WTC11 (cell line): Measurements from ENCODE around the gene PTK6. TPM values are rescaled to one million over a fixed set of nuclear protein-coding genes. Genes with fewer than 3 reads are reported as not detected.

Experiments used
- ATAC-seq: fragments of 200-7000 bp; cut with Tn5 transposase; 2 replicates; pipeline ENCODE4 v1.10.0; 2021; ENCODE audit warnings: mild to moderate bottlenecking, moderate library complexity
- CTCF ChIA-PET: fragments of 300-600 bp; sonication (Branson Sonifier 250); formaldehyde crosslinking; loops from one replicate; lab custom pipeline; 2021; ENCODE audit warnings: antibody characterized with exemption; lab: Charles Lee
- POLR2A ChIA-PET: fragments of 350-600 bp; sonication (Branson Sonifier 250); formaldehyde crosslinking; loops from one replicate; lab custom pipeline; 2021; ENCODE audit warnings: antibody characterized with exemption; lab: Charles Lee
- DNase-seq: peaks from one replicate; pipeline ENCODE4 v3.0.0; 2021; ENCODE audit warnings: low spot score
- H3K27ac Mint-ChIP-seq: 2 replicates; pipeline ENCODE4 v1.8.0; 2021; ENCODE audit warnings: mixed read lengths
- H3K27me3 Mint-ChIP-seq: 2 replicates; pipeline ENCODE4 v1.8.0; 2021; ENCODE audit warnings: low read depth, mild to moderate bottlenecking, moderate library complexity, mixed read lengths
- H3K36me3 Mint-ChIP-seq: 2 replicates; pipeline ENCODE4 v1.8.0; 2021; ENCODE audit warnings: mixed read lengths
- H3K4me1 Mint-ChIP-seq: 2 replicates; pipeline ENCODE4 v1.8.0; 2022; ENCODE audit warnings: mixed read lengths
- H3K4me3 Mint-ChIP-seq: 2 replicates; pipeline ENCODE4 v1.8.0; 2021; ENCODE audit warnings: mild to moderate bottlenecking, moderate library complexity, mixed read lengths
- H3K9me3 Mint-ChIP-seq: 2 replicates; pipeline ENCODE4 v1.8.0; 2021; ENCODE audit warnings: mixed read lengths
- EMX1 ChIP-seq: fragments of 250-450 bp; sonication (Bioruptor Pico); IDR thresholded peaks from 2 replicates; pipeline ENCODE4 v1.8.0; 2021; ENCODE audit warnings: mild to moderate bottlenecking
- GRHL2 ChIP-seq: fragments of 250-450 bp; sonication (Bioruptor Pico); IDR thresholded peaks from 2 replicates; pipeline ENCODE4 v1.8.0; 2022; ENCODE audit warnings: mild to moderate bottlenecking, moderate library complexity; ENCODE audit not compliant: insufficient replicate concordance, severe bottlenecking
- KAT7 ChIP-seq: sonication (generic); formaldehyde crosslinking; IDR thresholded peaks from 2 replicates; pipeline ENCODE4 v1.8.1; 2023; ENCODE audit warnings: missing genetic modification reagents, mild to moderate bottlenecking, borderline replicate concordance
- OVOL2 ChIP-seq: fragments of 250-450 bp; sonication (Bioruptor Pico); IDR thresholded peaks from 2 replicates; pipeline ENCODE4 v1.9.0; 2021; ENCODE audit warnings: mild to moderate bottlenecking, borderline replicate concordance
- SOX15 ChIP-seq: fragments of 250-450 bp; sonication (Bioruptor Pico); IDR thresholded peaks from 2 replicates; pipeline ENCODE4 v1.9.0; 2021; ENCODE audit warnings: mild to moderate bottlenecking
- ZNF219 ChIP-seq: sonication (generic); formaldehyde crosslinking; IDR thresholded peaks from 2 replicates; pipeline ENCODE4 v1.8.0; 2023; ENCODE audit warnings: missing genetic modification reagents, mild to moderate bottlenecking, borderline replicate concordance
- ZNF416 ChIP-seq: fragments of 250-450 bp; sonication (Bioruptor Pico); IDR thresholded peaks from 2 replicates; pipeline ENCODE4 v1.9.0; 2021; ENCODE audit warnings: mild to moderate bottlenecking, inconsistent platforms
- ZNF423 ChIP-seq: fragments of 250-450 bp; sonication (Bioruptor Pico); IDR thresholded peaks from 2 replicates; pipeline ENCODE4 v2.1.2; 2022; ENCODE audit warnings: mild to moderate bottlenecking, moderate library complexity
- total RNA-seq: library from RNA; stranded (reverse); gene quantifications from 3 replicates; pipeline ENCODE4 v1.2.3, GENCODE V29; 2021
- TF ChIP-seq, protein P1 (sequence below): fragments of 250-450 bp; sonication (Bioruptor Pico); IDR thresholded peaks from 2 replicates; pipeline ENCODE4 v1.9.0; 2021; ENCODE audit warnings: mild to moderate bottlenecking
- TF ChIP-seq, protein P2 (sequence below): fragments of 250-450 bp; sonication (Bioruptor Pico); IDR thresholded peaks from 2 replicates; pipeline ENCODE4 v1.8.0; 2021; ENCODE audit warnings: mild to moderate bottlenecking
- TF ChIP-seq, protein P3 (sequence below): sonication (generic); formaldehyde crosslinking; IDR thresholded peaks from 2 replicates; pipeline ENCODE4 v1.8.0; 2023; ENCODE audit warnings: mild to moderate bottlenecking, missing genetic modification reagents
- TF ChIP-seq, protein P4 (sequence below): sonication (generic); formaldehyde crosslinking; IDR thresholded peaks from 2 replicates; pipeline ENCODE4 v1.8.0; 2023; ENCODE audit warnings: missing genetic modification reagents
- TF ChIP-seq, protein P5 (sequence below): sonication (generic); formaldehyde crosslinking; IDR thresholded peaks from 2 replicates; pipeline ENCODE4 v1.8.1; 2022; ENCODE audit warnings: low read depth, mild to moderate bottlenecking, moderate library complexity, missing genetic modification reagents, borderline replicate concordance
- TF ChIP-seq, protein P6 (sequence below): sonication (generic); formaldehyde crosslinking; IDR thresholded peaks from 2 replicates; pipeline ENCODE4 v1.8.1; 2022; ENCODE audit warnings: mild to moderate bottlenecking, missing genetic modification reagents, moderate library complexity, borderline replicate concordance

The PTK6 gene
- total RNA-seq, 1 experiment from 2014 or later, result 0.22 TPM

DNA sequence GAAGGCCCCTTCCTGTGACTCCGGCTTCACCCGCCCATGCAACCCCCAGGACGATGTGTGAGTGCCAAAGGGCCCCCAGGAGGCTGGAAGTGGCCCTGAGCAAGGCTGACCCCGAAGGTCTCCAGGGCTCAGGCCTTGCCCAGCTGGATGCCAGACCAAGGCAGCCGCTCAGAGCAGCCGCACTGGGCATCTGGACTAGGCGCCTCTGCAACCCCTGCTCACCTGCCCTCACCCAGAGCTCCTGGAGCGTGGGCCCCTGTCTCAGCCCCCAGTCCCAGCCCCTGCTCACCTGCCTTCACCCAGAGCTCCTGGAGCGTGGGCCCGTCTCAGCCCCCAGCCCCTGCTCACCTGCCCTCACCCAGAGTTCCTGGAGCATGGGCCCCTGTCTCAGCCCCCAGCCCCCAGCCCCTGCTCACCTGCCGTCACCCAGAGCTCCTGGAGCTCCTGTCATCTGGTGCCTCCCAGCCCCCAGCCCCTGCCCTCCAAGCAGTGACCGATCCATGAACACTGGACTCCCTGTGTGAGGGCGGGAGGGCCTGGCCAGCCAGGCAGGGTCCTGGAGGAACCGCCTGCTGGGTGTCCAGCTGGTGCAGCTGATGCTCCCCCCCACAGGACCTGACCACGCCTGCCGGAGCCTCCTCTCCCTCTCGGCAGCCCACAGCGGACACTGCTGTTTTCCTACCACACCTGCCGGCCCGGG, 9.2 kb upstream of the PTK6 start (continued):
- TF ChIP-seq, protein P1, sequence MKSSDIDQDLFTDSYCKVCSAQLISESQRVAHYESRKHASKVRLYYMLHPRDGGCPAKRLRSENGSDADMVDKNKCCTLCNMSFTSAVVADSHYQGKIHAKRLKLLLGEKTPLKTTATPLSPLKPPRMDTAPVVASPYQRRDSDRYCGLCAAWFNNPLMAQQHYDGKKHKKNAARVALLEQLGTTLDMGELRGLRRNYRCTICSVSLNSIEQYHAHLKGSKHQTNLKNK (CRISPR knock-in tag), result no peak
- TF ChIP-seq ZNF416 (CRISPR knock-in tag) (no peak), OVOL2 (no peak)
- TF ChIP-seq, protein P2, sequence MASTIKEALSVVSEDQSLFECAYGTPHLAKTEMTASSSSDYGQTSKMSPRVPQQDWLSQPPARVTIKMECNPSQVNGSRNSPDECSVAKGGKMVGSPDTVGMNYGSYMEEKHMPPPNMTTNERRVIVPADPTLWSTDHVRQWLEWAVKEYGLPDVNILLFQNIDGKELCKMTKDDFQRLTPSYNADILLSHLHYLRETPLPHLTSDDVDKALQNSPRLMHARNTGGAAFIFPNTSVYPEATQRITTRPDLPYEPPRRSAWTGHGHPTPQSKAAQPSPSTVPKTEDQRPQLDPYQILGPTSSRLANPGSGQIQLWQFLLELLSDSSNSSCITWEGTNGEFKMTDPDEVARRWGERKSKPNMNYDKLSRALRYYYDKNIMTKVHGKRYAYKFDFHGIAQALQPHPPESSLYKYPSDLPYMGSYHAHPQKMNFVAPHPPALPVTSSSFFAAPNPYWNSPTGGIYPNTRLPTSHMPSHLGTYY (CRISPR knock-in tag), result no peak

DNA sequence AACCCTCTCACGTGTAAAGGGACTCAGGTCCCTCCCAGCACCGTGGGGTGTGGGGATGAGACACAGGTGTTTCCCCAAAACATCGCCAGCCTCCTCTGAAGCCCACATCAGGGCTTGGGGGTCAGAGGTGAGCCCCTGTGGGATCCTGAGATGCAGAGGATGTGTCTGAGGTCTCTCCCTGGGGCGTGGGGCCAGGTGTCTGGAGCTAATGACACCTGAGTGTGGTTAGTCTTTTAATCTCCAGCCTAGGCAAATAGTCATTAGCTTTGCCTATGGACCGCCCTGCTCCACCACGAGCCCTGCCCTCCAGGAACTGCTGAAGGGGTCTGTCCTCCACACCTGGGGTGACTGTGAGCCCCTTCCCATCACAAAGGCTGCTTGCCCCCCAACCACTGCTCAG, 8.6 kb upstream of the PTK6 start:
- no peak for TF ChIP-seq ZNF219 (CRISPR knock-in tag)
- no peak for TF ChIP-seq KAT7 (CRISPR knock-in tag)
- TF ChIP-seq, protein P3, sequence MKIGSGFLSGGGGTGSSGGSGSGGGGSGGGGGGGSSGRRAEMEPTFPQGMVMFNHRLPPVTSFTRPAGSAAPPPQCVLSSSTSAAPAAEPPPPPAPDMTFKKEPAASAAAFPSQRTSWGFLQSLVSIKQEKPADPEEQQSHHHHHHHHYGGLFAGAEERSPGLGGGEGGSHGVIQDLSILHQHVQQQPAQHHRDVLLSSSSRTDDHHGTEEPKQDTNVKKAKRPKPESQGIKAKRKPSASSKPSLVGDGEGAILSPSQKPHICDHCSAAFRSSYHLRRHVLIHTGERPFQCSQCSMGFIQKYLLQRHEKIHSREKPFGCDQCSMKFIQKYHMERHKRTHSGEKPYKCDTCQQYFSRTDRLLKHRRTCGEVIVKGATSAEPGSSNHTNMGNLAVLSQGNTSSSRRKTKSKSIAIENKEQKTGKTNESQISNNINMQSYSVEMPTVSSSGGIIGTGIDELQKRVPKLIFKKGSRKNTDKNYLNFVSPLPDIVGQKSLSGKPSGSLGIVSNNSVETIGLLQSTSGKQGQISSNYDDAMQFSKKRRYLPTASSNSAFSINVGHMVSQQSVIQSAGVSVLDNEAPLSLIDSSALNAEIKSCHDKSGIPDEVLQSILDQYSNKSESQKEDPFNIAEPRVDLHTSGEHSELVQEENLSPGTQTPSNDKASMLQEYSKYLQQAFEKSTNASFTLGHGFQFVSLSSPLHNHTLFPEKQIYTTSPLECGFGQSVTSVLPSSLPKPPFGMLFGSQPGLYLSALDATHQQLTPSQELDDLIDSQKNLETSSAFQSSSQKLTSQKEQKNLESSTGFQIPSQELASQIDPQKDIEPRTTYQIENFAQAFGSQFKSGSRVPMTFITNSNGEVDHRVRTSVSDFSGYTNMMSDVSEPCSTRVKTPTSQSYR (CRISPR knock-in tag), result no peak
- TF ChIP-seq, protein P4, sequence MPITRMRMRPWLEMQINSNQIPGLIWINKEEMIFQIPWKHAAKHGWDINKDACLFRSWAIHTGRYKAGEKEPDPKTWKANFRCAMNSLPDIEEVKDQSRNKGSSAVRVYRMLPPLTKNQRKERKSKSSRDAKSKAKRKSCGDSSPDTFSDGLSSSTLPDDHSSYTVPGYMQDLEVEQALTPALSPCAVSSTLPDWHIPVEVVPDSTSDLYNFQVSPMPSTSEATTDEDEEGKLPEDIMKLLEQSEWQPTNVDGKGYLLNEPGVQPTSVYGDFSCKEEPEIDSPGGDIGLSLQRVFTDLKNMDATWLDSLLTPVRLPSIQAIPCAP (CRISPR knock-in tag), result no peak
- no peak for TF ChIP-seq EMX1 (CRISPR knock-in tag)
- no peak for TF ChIP-seq GRHL2 (CRISPR knock-in tag)
- no peak for TF ChIP-seq SOX15 (CRISPR knock-in tag)
- TF ChIP-seq, protein P5, sequence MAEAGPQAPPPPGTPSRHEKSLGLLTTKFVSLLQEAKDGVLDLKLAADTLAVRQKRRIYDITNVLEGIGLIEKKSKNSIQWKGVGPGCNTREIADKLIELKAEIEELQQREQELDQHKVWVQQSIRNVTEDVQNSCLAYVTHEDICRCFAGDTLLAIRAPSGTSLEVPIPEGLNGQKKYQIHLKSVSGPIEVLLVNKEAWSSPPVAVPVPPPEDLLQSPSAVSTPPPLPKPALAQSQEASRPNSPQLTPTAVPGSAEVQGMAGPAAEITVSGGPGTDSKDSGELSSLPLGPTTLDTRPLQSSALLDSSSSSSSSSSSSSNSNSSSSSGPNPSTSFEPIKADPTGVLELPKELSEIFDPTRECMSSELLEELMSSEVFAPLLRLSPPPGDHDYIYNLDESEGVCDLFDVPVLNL (CRISPR knock-in tag), result no peak
- TF ChIP-seq, protein P6, sequence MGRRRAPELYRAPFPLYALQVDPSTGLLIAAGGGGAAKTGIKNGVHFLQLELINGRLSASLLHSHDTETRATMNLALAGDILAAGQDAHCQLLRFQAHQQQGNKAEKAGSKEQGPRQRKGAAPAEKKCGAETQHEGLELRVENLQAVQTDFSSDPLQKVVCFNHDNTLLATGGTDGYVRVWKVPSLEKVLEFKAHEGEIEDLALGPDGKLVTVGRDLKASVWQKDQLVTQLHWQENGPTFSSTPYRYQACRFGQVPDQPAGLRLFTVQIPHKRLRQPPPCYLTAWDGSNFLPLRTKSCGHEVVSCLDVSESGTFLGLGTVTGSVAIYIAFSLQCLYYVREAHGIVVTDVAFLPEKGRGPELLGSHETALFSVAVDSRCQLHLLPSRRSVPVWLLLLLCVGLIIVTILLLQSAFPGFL (CRISPR knock-in tag), result no peak
- no peak for TF ChIP-seq ZNF423
- TF ChIP-seq, all 79 proteins: peak for 0
- Mint-ChIP-seq H3K27me3 (no peaks in the 10 kb centered on the region), H3K9me3 (no peaks in the 10 kb centered on the region), H3K4me1 (peaks cover 11% of the 10 kb centered on the region), H3K4me3 (no peak overlapping the region), H3K27ac (no peak overlapping the region), H3K36me3 (no peaks in the 10 kb centered on the region)
- ATAC-seq (no peak), DNase-seq (no peak)
- ChIA-PET CTCF (interaction anchor here (0.7 to 3.4 kb wide), 2 partner anchors 9 to 27 kb away, joined by 3 to 48 read pairs; partner anchors contain the start of gene PTK6), POLR2A (interaction anchor here (0.5 kb wide), 1 partner anchor 170 kb away, joined by 4 read pairs; no protein-coding TSS in a partner anchor)

DNA sequence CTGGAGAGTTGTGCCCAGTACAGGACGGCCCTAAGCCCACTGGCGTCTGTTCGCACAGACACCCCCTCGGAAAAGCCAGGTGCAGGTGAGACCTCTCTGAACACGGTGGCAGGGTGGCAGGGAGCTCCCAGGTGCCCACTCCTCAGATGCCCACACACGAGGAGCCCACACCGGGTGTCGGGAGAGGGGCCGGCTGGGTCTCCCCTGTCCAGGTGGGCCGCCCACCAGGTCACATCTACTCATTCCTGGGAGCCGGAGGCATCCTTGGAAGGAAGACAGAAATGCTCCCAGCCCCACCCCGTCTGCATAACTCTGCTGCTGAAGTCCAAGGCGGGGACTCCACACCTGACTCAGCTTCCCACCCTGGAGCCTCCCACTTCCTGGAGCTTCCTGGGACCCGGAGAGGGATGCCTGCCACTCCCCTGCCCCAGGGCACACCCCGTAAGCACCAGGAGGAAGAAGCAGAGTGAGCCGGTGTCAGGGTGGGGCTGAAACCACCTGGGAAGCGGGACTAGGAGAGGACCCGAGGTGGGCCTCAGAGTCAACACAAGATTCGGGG, 7.9 kb upstream of the PTK6 start:
- Mint-ChIP-seq H3K27ac (no peak overlapping the region), H3K9me3 (no peaks in the 10 kb centered on the region), H3K4me3 (no peak overlapping the region), H3K36me3 (no peaks in the 10 kb centered on the region), H3K4me1 (peaks cover 11% of the 10 kb centered on the region), H3K27me3 (no peaks in the 10 kb centered on the region)
- no peak for DNase-seq
- POLR2A ChIA-PET, result no interaction called here
- ATAC-seq, result no peak
- CTCF ChIA-PET, result interaction anchor here (1.4 to 3.4 kb wide), 2 partner anchors 8 to 429 kb away, joined by 4 to 48 read pairs; partner anchors contain the start of gene PTK6
- TF ChIP-seq, protein P4 (CRISPR knock-in tag), result no peak
